Measurements from ENCODE around the gene PDP2. TPM values are rescaled to one million over a fixed set of nuclear protein-coding genes. Genes with fewer than 3 reads are reported as not detected.

PDP2 gene
- polyA plus RNA-seq, 1 of the 3 experiments (the other 2 are of a cell fraction) = 4.7 TPM

DNA sequence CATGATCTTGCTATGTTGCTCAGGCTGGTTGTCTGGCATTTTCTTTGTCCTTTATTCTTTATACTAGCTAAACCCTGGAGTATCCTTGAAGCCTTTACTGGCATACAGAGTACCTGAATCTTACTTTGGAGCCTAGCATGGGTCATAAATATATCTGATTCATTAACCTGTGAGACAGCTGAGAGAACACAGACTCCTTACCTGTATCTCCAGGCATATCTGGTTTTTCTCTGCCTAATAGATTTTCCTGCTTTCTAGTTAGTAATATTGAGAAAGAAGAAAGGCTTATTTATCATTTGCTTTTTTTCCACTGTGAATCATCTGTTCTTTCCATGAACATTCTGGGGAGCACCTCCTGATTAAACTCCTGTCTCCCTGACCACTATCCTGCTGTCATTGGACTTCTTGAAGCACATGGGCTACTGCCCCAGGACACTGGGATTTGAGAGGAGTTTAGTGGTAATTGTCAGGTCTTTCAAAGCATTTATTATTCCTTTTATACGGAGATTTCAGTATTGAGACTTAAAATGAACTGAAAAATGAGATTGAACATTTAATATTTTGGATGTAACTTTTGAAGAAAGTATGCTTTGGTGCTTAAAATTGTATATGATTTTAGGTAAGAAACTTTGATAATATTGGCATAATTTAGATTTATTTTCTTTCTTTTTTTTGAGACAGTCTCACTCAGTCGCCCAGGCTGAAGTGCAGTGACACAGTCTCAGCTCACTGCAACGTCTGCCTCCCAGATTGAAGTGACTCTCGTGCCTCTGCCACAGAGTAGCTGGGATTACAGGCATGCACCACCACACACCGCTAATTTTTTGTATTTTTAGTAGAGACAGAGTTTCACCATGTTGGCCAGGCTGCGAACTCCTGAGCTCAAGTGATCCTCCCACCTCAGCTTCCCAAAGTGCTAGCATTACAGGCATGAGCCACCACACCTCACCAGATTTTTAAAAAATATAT lies 8.6 kb downstream of the PDP2 start:
- Histone ChIP-seq H3K36me3 (replicated peaks in 1 of 2; ENCODE audit: control insufficient read depth in 1 of 2, insufficient read depth in 2 of 2, low read length in 1 of 2) (peaks cover 14 to 19% of the 10 kb centered on the region in 2 experiments), H3K27me3 (ENCODE audit: insufficient read depth) (no peaks in the 10 kb centered on the region), H3K9ac (no peak overlapping the region), H3K79me2 (ENCODE audit: insufficient read depth) (no peaks in the 10 kb centered on the region), H3K4me1 (ENCODE audit: control insufficient read depth in 1 of 2, insufficient read depth in 2 of 2, low read depth in 1 of 2, low read length in 1 of 2) (0 out of 4 replicates have a peak, but pooled peaks cover 0 to 7% of the 10 kb centered on the region in 2 experiments), H3K4me2 (no peak overlapping the region), H3K9me2 (no peaks in the 10 kb centered on the region), H3K9me3 (no peaks in the 10 kb centered on the region), H3K4me3 (ENCODE audit: low read depth in 2 of 2, low read length in 1 of 2) (no peak overlapping the region), H3F3A (replicated peaks; ENCODE audit: insufficient read depth) (peaks cover 3% of the 10 kb centered on the region), H4K20me1 (ENCODE audit: insufficient read depth) (no peaks in the 10 kb centered on the region), H3K27ac (ENCODE audit: low read depth in 2 of 2, low read length in 1 of 2) (no peak overlapping the region), H2AFZ (ENCODE audit: low read depth) (no peak overlapping the region)
- ChIA-PET CTCF (interaction anchor here (0.6 to 3.0 kb wide), 3 partner anchors 21 to 459 kb away, joined by 3 to 7 read pairs (median 3); partner anchors contain the start of gene CDH16), POLR2A (no interaction called here)
- DNase-seq = no peak
- WGBS (ENCODE audit: low lambda C conversion rate) = 92% methylated on average over 6 of the region's 6 CpGs
- TF ChIP-seq TAF1 (IDR thresholded peaks at IDR 0.05; ENCODE audit: borderline replicate concordance, low read depth, low read length) (no peak), TCF12 (IDR thresholded peaks at IDR 0.05) (0 out of 2 replicates have a peak, but pooled peaks have one; percentile 7)

DNA sequence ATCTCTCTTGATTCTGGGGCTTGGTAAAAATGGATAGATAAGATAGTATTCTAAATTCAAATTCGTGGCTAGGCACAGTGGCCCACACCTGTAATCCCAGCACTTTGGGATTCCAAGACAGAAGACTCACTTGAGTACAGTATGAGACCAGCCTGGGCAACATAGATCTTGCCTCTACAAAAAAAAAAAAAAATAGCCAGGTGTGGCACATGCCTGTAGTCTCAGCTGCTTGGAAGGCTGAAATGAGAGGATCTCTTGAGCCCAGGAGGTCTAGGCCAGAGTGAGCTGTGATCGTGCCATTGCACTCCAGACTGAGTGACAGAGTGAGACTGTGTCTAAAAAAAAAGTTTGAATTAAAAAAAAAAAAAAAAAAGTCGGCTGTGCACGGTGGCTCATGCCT lies 9.3 kb downstream of the PDP2 start:
- WGBS (ENCODE audit: low lambda C conversion rate) = 81% methylated on average over 4 of the region's 4 CpGs
- Histone ChIP-seq H3F3A (replicated peaks; ENCODE audit: insufficient read depth) (peaks cover 3% of the 10 kb centered on the region), H3K4me2 (no peak overlapping the region), H3K27ac (ENCODE audit: low read depth in 2 of 2, low read length in 1 of 2) (no peak overlapping the region), H3K79me2 (ENCODE audit: insufficient read depth) (no peaks in the 10 kb centered on the region), H3K27me3 (ENCODE audit: insufficient read depth) (no peaks in the 10 kb centered on the region), H3K9ac (no peak overlapping the region), H3K9me3 (no peaks in the 10 kb centered on the region), H4K20me1 (ENCODE audit: insufficient read depth) (no peaks in the 10 kb centered on the region), H3K9me2 (no peaks in the 10 kb centered on the region), H2AFZ (ENCODE audit: low read depth) (no peak overlapping the region), H3K4me3 (ENCODE audit: low read depth in 2 of 2, low read length in 1 of 2) (no peak overlapping the region), H3K4me1 (ENCODE audit: control insufficient read depth in 1 of 2, insufficient read depth in 2 of 2, low read depth in 1 of 2, low read length in 1 of 2) (0 out of 4 replicates have a peak, but pooled peaks cover 0 to 7% of the 10 kb centered on the region in 2 experiments), H3K36me3 (replicated peaks in 1 of 2; ENCODE audit: control insufficient read depth in 1 of 2, insufficient read depth in 2 of 2, low read length in 1 of 2) (peaks cover 9 to 13% of the 10 kb centered on the region in 2 experiments)
- TF ChIP-seq GATA2 (CRISPR knock-in tag; IDR thresholded peaks at IDR 0.05) = no peak
- no peak for TF ChIP-seq TAF1 (IDR thresholded peaks at IDR 0.05; ENCODE audit: borderline replicate concordance, low read depth, low read length)
- TF ChIP-seq, protein P1, sequence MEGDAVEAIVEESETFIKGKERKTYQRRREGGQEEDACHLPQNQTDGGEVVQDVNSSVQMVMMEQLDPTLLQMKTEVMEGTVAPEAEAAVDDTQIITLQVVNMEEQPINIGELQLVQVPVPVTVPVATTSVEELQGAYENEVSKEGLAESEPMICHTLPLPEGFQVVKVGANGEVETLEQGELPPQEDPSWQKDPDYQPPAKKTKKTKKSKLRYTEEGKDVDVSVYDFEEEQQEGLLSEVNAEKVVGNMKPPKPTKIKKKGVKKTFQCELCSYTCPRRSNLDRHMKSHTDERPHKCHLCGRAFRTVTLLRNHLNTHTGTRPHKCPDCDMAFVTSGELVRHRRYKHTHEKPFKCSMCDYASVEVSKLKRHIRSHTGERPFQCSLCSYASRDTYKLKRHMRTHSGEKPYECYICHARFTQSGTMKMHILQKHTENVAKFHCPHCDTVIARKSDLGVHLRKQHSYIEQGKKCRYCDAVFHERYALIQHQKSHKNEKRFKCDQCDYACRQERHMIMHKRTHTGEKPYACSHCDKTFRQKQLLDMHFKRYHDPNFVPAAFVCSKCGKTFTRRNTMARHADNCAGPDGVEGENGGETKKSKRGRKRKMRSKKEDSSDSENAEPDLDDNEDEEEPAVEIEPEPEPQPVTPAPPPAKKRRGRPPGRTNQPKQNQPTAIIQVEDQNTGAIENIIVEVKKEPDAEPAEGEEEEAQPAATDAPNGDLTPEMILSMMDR (IDR thresholded peaks at IDR 0.05) = no peak
- TF ChIP-seq RXRA (IDR thresholded peaks at IDR 0.05; ENCODE audit: borderline replicate concordance, low read depth) = no peak
- DNase-seq = no peak
- ChIA-PET CTCF (interaction anchor here (0.9 to 3.0 kb wide), 4 partner anchors 16 to 88 kb away, joined by 3 to 8 read pairs (median 5); no protein-coding TSS in a partner anchor), POLR2A (no interaction called here)

DNA sequence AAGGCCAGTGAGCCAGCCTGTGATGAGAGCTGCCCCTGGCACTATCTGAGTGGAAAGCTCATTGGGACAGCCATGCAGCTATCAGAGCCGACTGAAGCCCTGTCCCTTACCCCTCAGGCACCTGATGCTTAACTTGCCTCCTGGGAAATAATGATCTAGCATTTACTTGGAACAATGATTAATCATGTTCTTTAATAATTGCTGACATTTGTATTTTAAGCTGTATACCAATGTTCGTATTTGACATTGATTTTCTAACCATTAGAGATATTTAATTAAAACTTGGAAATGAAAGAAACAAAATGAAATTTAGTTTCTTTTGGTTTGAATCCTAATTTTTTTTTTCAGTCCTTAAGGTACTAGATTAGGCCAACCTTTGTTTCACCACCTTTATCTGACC lies 10.5 kb downstream of the PDP2 start:
- no peak for DNase-seq
- H3F3A ChIP-seq (replicated peaks; ENCODE audit: insufficient read depth) = peaks cover 3% of the 10 kb centered on the region
- H3K9ac ChIP-seq = no peak overlapping the region
- H3K4me2 ChIP-seq = no peak overlapping the region
- H3K9me3 ChIP-seq = no peaks in the 10 kb centered on the region
- H3K4me3 ChIP-seq (ENCODE audit: low read depth in 2 of 2, low read length in 1 of 2) = no peak overlapping the region
- H3K4me1 ChIP-seq (ENCODE audit: control insufficient read depth in 1 of 2, insufficient read depth in 2 of 2, low read depth in 1 of 2, low read length in 1 of 2) = peaks cover 0 to 7% of the 10 kb centered on the region in 2 experiments; a peak in 1 of 4 replicates
- H3K27me3 ChIP-seq (ENCODE audit: insufficient read depth) = no peaks in the 10 kb centered on the region
- H3K27ac ChIP-seq (ENCODE audit: low read depth in 2 of 2, low read length in 1 of 2) = no peak overlapping the region
- 82% methylated on average over 2 of the region's 2 CpGs for WGBS (ENCODE audit: low lambda C conversion rate)
- no peaks in the 10 kb centered on the region for H4K20me1 ChIP-seq (ENCODE audit: insufficient read depth)
- CTCF ChIA-PET = interaction anchor here (0.9 to 3.0 kb wide), 6 partner anchors 14 to 265 kb away, joined by 3 to 8 read pairs (median 4); partner anchors contain the start of gene CES3
- H2AFZ ChIP-seq (ENCODE audit: low read depth) = no peak overlapping the region
- peaks cover 2 to 4% of the 10 kb centered on the region in 2 experiments for H3K36me3 ChIP-seq (replicated peaks in 1 of 2; ENCODE audit: control insufficient read depth in 1 of 2, insufficient read depth in 2 of 2, low read length in 1 of 2)
- H3K9me2 ChIP-seq = no peaks in the 10 kb centered on the region
- no peaks in the 10 kb centered on the region for H3K79me2 ChIP-seq (ENCODE audit: insufficient read depth)
- POLR2A ChIA-PET = interaction anchor here (0.7 kb wide), 1 partner anchor 10 kb away, joined by 4 read pairs; the partner anchor contains the start of gene PDP2
- TF ChIP-seq, protein P1 (IDR thresholded peaks at IDR 0.05) = no peak
- TF ChIP-seq, protein P2, sequence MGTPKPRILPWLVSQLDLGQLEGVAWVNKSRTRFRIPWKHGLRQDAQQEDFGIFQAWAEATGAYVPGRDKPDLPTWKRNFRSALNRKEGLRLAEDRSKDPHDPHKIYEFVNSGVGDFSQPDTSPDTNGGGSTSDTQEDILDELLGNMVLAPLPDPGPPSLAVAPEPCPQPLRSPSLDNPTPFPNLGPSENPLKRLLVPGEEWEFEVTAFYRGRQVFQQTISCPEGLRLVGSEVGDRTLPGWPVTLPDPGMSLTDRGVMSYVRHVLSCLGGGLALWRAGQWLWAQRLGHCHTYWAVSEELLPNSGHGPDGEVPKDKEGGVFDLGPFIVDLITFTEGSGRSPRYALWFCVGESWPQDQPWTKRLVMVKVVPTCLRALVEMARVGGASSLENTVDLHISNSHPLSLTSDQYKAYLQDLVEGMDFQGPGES (IDR thresholded peaks at IDR 0.05; ENCODE audit: low read depth, low read length) = no peak
- TF ChIP-seq RCOR1 (IDR thresholded peaks at IDR 0.05; ENCODE audit: low read length) (no peak), SIN3A (IDR thresholded peaks at IDR 0.05; ENCODE audit: borderline replicate concordance, low read depth, low read length) (no peak), FOXM1 (IDR thresholded peaks at IDR 0.05; ENCODE audit: low read depth) (no peak), CHD2 (IDR thresholded peaks at IDR 0.05; ENCODE audit: low read length, partially characterized antibody) (no peak), GABPA (IDR thresholded peaks at IDR 0.05; ENCODE audit: low read depth) (no peak)
- TF ChIP-seq, protein P3, sequence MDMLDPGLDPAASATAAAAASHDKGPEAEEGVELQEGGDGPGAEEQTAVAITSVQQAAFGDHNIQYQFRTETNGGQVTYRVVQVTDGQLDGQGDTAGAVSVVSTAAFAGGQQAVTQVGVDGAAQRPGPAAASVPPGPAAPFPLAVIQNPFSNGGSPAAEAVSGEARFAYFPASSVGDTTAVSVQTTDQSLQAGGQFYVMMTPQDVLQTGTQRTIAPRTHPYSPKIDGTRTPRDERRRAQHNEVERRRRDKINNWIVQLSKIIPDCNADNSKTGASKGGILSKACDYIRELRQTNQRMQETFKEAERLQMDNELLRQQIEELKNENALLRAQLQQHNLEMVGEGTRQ (IDR thresholded peaks at IDR 0.05; ENCODE audit: borderline replicate concordance, low read depth, low read length) = no peak
